Thyroid gland (tissue), 4 donors: ENCODE measurements around the gene CACNA1D.

Experiments
- POLR2A ChIP-seq, 2 donors: fragments of 450-650 bp; IDR thresholded peaks; one replicate each; pipeline ENCODE4 v1.6.1; 2017; ENCODE audit warnings: antibody characterized with exemption in 2 of 2, mild to moderate bottlenecking in 2 of 2, moderate library complexity in 1 of 2
- TF ChIP-seq, protein P1 (sequence below), 6 experiments: fragments of 200-600 bp in 3 of 6; fragments of 450-650 bp in 3 of 6; sonication (generic) in 3 of 6; IDR thresholded peaks; one replicate each; pipeline ENCODE4 v1.5.1; 2016 to 2019; ENCODE audit warnings: antibody characterized with exemption in 6 of 6, mild to moderate bottlenecking in 2 of 6, inconsistent platforms in 1 of 6, moderate library complexity in 1 of 6

DNA sequence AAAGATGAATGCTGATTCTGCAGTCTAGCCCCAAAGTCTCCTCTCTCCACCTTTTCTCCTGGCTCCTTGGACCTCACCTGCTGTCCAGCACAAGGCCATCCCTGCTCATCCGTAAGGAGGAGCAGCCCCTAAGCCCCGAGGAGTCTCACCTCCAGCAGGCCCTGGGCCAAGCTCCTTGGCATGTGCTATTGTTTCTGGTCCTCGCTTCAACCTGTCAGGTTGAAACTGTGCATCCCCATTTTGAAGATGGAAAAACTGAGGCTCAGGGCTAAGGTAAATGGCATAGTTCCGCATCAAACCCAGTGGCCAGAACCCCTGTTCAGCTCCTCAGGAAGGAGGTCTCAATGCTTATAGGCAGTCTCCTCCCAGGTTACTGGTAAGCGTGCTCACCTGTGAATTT is 325.7 kb downstream of the CACNA1D start:
- TF ChIP-seq, protein P1, sequence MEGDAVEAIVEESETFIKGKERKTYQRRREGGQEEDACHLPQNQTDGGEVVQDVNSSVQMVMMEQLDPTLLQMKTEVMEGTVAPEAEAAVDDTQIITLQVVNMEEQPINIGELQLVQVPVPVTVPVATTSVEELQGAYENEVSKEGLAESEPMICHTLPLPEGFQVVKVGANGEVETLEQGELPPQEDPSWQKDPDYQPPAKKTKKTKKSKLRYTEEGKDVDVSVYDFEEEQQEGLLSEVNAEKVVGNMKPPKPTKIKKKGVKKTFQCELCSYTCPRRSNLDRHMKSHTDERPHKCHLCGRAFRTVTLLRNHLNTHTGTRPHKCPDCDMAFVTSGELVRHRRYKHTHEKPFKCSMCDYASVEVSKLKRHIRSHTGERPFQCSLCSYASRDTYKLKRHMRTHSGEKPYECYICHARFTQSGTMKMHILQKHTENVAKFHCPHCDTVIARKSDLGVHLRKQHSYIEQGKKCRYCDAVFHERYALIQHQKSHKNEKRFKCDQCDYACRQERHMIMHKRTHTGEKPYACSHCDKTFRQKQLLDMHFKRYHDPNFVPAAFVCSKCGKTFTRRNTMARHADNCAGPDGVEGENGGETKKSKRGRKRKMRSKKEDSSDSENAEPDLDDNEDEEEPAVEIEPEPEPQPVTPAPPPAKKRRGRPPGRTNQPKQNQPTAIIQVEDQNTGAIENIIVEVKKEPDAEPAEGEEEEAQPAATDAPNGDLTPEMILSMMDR (IDR thresholded peaks at IDR 0.05): no peak
- TF ChIP-seq POLR2A (IDR thresholded peaks at IDR 0.05): no peak
